Trophoblast cell (in vitro differentiated cells and primary cell): Measurements from ENCODE around the gene PIPOX.

ENCODE experiments used
- DNase-seq, 2 donors: peaks; one replicate each; pipeline ENCODE4 v3.0.0-alpha.2; 2016
- H2AFZ ChIP-seq: 2 replicates; pipeline ENCODE4 v1.6.1; 2013; ENCODE audit warnings: low read length, moderate library complexity, mild to moderate bottlenecking; ENCODE audit not compliant: insufficient read depth, poor library complexity
- H2AK5ac ChIP-seq: 2 replicates; pipeline ENCODE4 v1.6.1; 2013; ENCODE audit warnings: mild to moderate bottlenecking, low read length
- H2BK120ac ChIP-seq: 2 replicates; pipeline ENCODE4 v1.6.1; 2013; ENCODE audit warnings: low read length, mild to moderate bottlenecking, moderate library complexity; ENCODE audit not compliant: insufficient read depth, poor library complexity
- H2BK12ac ChIP-seq: 2 replicates; pipeline ENCODE4 v1.6.1; 2013; ENCODE audit warnings: mild to moderate bottlenecking, low read length, moderate library complexity
- H2BK5ac ChIP-seq: 2 replicates; pipeline ENCODE4 v1.6.1; 2013; ENCODE audit warnings: low read length, low read depth, moderate library complexity, mild to moderate bottlenecking; ENCODE audit not compliant: poor library complexity
- H3K14ac ChIP-seq: 2 replicates; pipeline ENCODE4 v1.6.1; 2013; ENCODE audit warnings: mild to moderate bottlenecking, low read length
- H3K18ac ChIP-seq: 2 replicates; pipeline ENCODE4 v1.6.1; 2013; ENCODE audit warnings: mild to moderate bottlenecking, low read length
- H3K23ac ChIP-seq: 2 replicates; pipeline ENCODE4 v1.6.1; 2013; ENCODE audit warnings: low read length
- H3K27ac ChIP-seq: 2 replicates; pipeline ENCODE4 v1.5.1; 2013; ENCODE audit warnings: low read depth, mild to moderate bottlenecking, inconsistent platforms, low read length, moderate library complexity
- H3K27me3 ChIP-seq: 2 replicates; pipeline ENCODE4 v1.6.1; 2013; ENCODE audit warnings: inconsistent platforms, mild to moderate bottlenecking, low read length, moderate library complexity; ENCODE audit not compliant: insufficient read depth
- H3K36me3 ChIP-seq, 2 experiments: 1 replicate in 1 of 2; 2 replicates in 1 of 2; pipeline ENCODE4 v1.6.1; 2013; ENCODE audit warnings: low read length in 2 of 2, mild to moderate bottlenecking in 2 of 2, moderate library complexity in 1 of 2; ENCODE audit not compliant: insufficient read depth in 2 of 2, control insufficient read depth in 1 of 2
- H3K4ac ChIP-seq: 2 replicates; pipeline ENCODE4 v1.6.1; 2013; ENCODE audit warnings: low read depth, mild to moderate bottlenecking, low read length, moderate library complexity
- H3K4me1 ChIP-seq, 2 experiments: 1 replicate in 1 of 2; 2 replicates in 1 of 2; pipeline ENCODE4 v1.6.1; 2013; ENCODE audit warnings: low read length in 2 of 2, mild to moderate bottlenecking in 2 of 2, moderate library complexity in 1 of 2; ENCODE audit not compliant: insufficient read depth in 2 of 2, control insufficient read depth in 1 of 2
- H3K4me2 ChIP-seq: 2 replicates; pipeline ENCODE4 v1.6.1; 2013; ENCODE audit warnings: inconsistent platforms, mild to moderate bottlenecking, low read length, moderate library complexity
- H3K4me3 ChIP-seq: 2 replicates; pipeline ENCODE4 v1.5.1; 2013; ENCODE audit warnings: mild to moderate bottlenecking, low read depth, low read length, inconsistent platforms
- H3K79me1 ChIP-seq: one replicate; pipeline ENCODE4 v1.6.1; 2013; ENCODE audit warnings: low read length
- H3K79me2 ChIP-seq: 2 replicates; pipeline ENCODE4 v1.6.1; 2013; ENCODE audit warnings: low read length, mild to moderate bottlenecking; ENCODE audit not compliant: control insufficient read depth, insufficient read depth, poor library complexity
- H3K9ac ChIP-seq: 2 replicates; pipeline ENCODE4 v1.6.1; 2013; ENCODE audit warnings: mild to moderate bottlenecking, low read length
- H3K9me3 ChIP-seq: 2 replicates; pipeline ENCODE4 v1.6.1; 2013; ENCODE audit warnings: low read depth, mild to moderate bottlenecking, control low read depth, inconsistent platforms, low read length; ENCODE audit not compliant: insufficient read depth
- H4K12ac ChIP-seq: 2 replicates; pipeline ENCODE4 v1.6.1; 2013; ENCODE audit warnings: low read depth, mild to moderate bottlenecking, low read length, moderate library complexity
- H4K8ac ChIP-seq: 2 replicates; pipeline ENCODE4 v1.6.1; 2013; ENCODE audit warnings: low read depth, mild to moderate bottlenecking, low read length, moderate library complexity
- H4K91ac ChIP-seq: one replicate; pipeline ENCODE4 v1.6.1; 2013; ENCODE audit warnings: low read depth, mild to moderate bottlenecking, low read length, moderate library complexity
- WGBS: extraction: QIAGEN DNeasy Blood & Tissue Kit; methylation state at CpG from one replicate; pipeline ENCODE4 v1.1.7; 2013; ENCODE audit warnings: missing lambda C conversion rate; ENCODE audit not compliant: insufficient read length, insufficient coverage; ENCODE audit errors: extremely low coverage; 5-methylcytosine and 5-hydroxymethylcytosine counted together

Gene PIPOX

GRCh38 chr17:29080323-29080722 lies 37.4 kb downstream of the PIPOX start:
- H4K91ac ChIP-seq = no peak overlapping the region
- H2BK120ac ChIP-seq = no peak overlapping the region
- no peak overlapping the region for H4K8ac ChIP-seq
- peaks cover 2% of the 10 kb centered on the region for H3K9me3 ChIP-seq
- no peak for DNase-seq
- no peak overlapping the region for H3K18ac ChIP-seq
- no peak overlapping the region for H3K27ac ChIP-seq
- H2AK5ac ChIP-seq = no peak overlapping the region
- no peak overlapping the region for H3K4me2 ChIP-seq
- H3K79me2 ChIP-seq = no peaks in the 10 kb centered on the region
- H3K4ac ChIP-seq = no peak overlapping the region
- no peak overlapping the region for H2AFZ ChIP-seq
- peaks cover 41 to 42% of the 10 kb centered on the region in 2 experiments for H3K36me3 ChIP-seq
- no peak overlapping the region for H3K9ac ChIP-seq
- H3K14ac ChIP-seq = no peak overlapping the region
- H2BK5ac ChIP-seq = no peak overlapping the region
- no peaks in the 10 kb centered on the region for H3K27me3 ChIP-seq
- no peak overlapping the region for H2BK12ac ChIP-seq
- WGBS = no CpG with 5 or more reads among the region's 33 CpGs
- H3K4me3 ChIP-seq = no peak overlapping the region
- H4K12ac ChIP-seq = no peak overlapping the region
- H3K79me1 ChIP-seq = no peaks in the 10 kb centered on the region
- no peaks in the 10 kb centered on the region for H3K4me1 ChIP-seq
- no peak overlapping the region for H3K23ac ChIP-seq

GRCh38 chr17:29080965-29081364 lies 38.0 kb downstream of the PIPOX start:
- H4K12ac ChIP-seq = no peak overlapping the region
- no peak overlapping the region for H3K27ac ChIP-seq
- WGBS = no CpG with 5 or more reads among the region's 14 CpGs
- H3K14ac ChIP-seq = no peak overlapping the region
- H2BK120ac ChIP-seq = no peak overlapping the region
- peaks cover 47 to 49% of the 10 kb centered on the region in 2 experiments for H3K36me3 ChIP-seq
- peaks cover 2% of the 10 kb centered on the region for H3K9me3 ChIP-seq
- no peak overlapping the region for H3K23ac ChIP-seq
- H4K91ac ChIP-seq = no peak overlapping the region
- H3K9ac ChIP-seq = no peak overlapping the region
- no peak overlapping the region for H4K8ac ChIP-seq
- DNase-seq = no peak
- no peak overlapping the region for H3K4me2 ChIP-seq
- no peak overlapping the region for H2AK5ac ChIP-seq
- no peak overlapping the region for H3K18ac ChIP-seq
- no peak overlapping the region for H2BK5ac ChIP-seq
- H3K27me3 ChIP-seq = no peaks in the 10 kb centered on the region
- no peak overlapping the region for H3K4ac ChIP-seq
- H3K79me1 ChIP-seq = no peaks in the 10 kb centered on the region
- no peak overlapping the region for H2AFZ ChIP-seq
- H3K79me2 ChIP-seq = no peaks in the 10 kb centered on the region
- H3K4me1 ChIP-seq = no peaks in the 10 kb centered on the region
- no peak overlapping the region for H3K4me3 ChIP-seq
- no peak overlapping the region for H2BK12ac ChIP-seq

- Histone ChIP-seq H3K18ac (no peak overlapping the region), H3K4me2 (no peak overlapping the region), H3K23ac (no peak overlapping the region), H3K27me3 (no peaks in the 10 kb centered on the region), H3K4me1 (no peaks in the 10 kb centered on the region), H3K36me3 (peaks cover 48 to 57% of the 10 kb centered on the region in 2 experiments), H3K27ac (no peak overlapping the region), H3K9me3 (peaks cover 2% of the 10 kb centered on the region), H3K9ac (no peak overlapping the region), H4K12ac (no peak overlapping the region), H3K79me2 (no peaks in the 10 kb centered on the region), H2AK5ac (no peak overlapping the region), H4K91ac (no peak overlapping the region), H3K4me3 (no peak overlapping the region), H4K8ac (no peak overlapping the region), H2BK120ac (no peak overlapping the region), H3K4ac (no peak overlapping the region), H2AFZ (no peak overlapping the region), H2BK5ac (no peak overlapping the region), H3K14ac (no peak overlapping the region), H3K79me1 (no peaks in the 10 kb centered on the region), H2BK12ac (no peak overlapping the region)
- DNase-seq = no peak
- no CpG with 5 or more reads among the region's 21 CpGs for WGBS
Measured at GRCh38 chr17:29084541-29085146, 41.7 kb downstream of the PIPOX start.

- Histone ChIP-seq H2BK5ac (no peak overlapping the region), H3K27ac (no peak overlapping the region), H2AK5ac (no peak overlapping the region), H3K79me2 (no peaks in the 10 kb centered on the region), H3K4me2 (no peak overlapping the region), H2AFZ (no peak overlapping the region), H3K23ac (no peak overlapping the region), H3K18ac (no peak overlapping the region), H3K4ac (no peak overlapping the region), H3K9me3 (no peaks in the 10 kb centered on the region), H3K79me1 (no peaks in the 10 kb centered on the region), H3K4me3 (peak overlapping the region; percentile 41), H2BK12ac (no peak overlapping the region), H4K8ac (no peak overlapping the region), H3K4me1 (no peaks in the 10 kb centered on the region), H4K91ac (no peak overlapping the region), H3K9ac (no peak overlapping the region), H4K12ac (no peak overlapping the region), H2BK120ac (no peak overlapping the region), H3K27me3 (no peaks in the 10 kb centered on the region), H3K36me3 (peaks cover 49 to 56% of the 10 kb centered on the region in 2 experiments), H3K14ac (no peak overlapping the region)
- no peak for DNase-seq
- no CpG with 5 or more reads among the region's 12 CpGs for WGBS
Measured at GRCh38 chr17:29085223-29085622, 42.3 kb downstream of the PIPOX start.
